Endothelial cell of umbilical vein (primary cell): Measurements from ENCODE around the gene GSG1L. TPM values are rescaled to one million over a fixed set of nuclear protein-coding genes. Genes with fewer than 3 reads are reported as not detected.

Experiments used
- BruUV-seq: library from RNA; stranded (reverse); fragments of 400-500 nt; replicated peaks from 2 replicates; lab custom pipeline; 2021; lab: Mats Ljungman, UMichigan
- CTCF ChIA-PET: fragments of 300-600, 350-600 bp; sonication (Branson Sonifier 250); formaldehyde crosslinking; loops from one replicate; lab custom pipeline; 2021; ENCODE audit warnings: antibody characterized with exemption, inconsistent platforms; lab: Charles Lee
- POLR2A ChIA-PET: fragments of 300-600, 350-600 bp; sonication (Branson Sonifier 250); formaldehyde crosslinking; loops from one replicate; lab custom pipeline; 2021; ENCODE audit warnings: antibody characterized with exemption, inconsistent platforms; lab: Charles Lee
- DNase-seq: peaks from one replicate; pipeline ENCODE4 v3.0.0-alpha.2; 2011; ENCODE audit warnings: low read depth, low spot score
- FAIRE-seq: peaks from 2 replicates; lab custom pipeline; 2011; peaks lifted over from hg19 to GRCh38; lab: Jason Lieb, UNC
- H2AFZ ChIP-seq: 2 replicates; pipeline ENCODE4 v1.6.0; 2012; ENCODE audit warnings: low read depth, low read length, control low read depth, inconsistent platforms
- H3K27ac ChIP-seq: 2 replicates; pipeline ENCODE4 v1.5.1; 2011; ENCODE audit warnings: low read depth, mild to moderate bottlenecking, control low read depth, low read length, moderate library complexity; ENCODE audit not compliant: insufficient read depth
- H3K27me3 ChIP-seq, 2 experiments: 2 replicates each; pipeline versions ENCODE4 v1.6.0 to v1.6.1; 2011; ENCODE audit warnings: low read length in 2 of 2, mixed read lengths in 1 of 2; ENCODE audit not compliant: control insufficient read depth in 2 of 2, insufficient read depth in 2 of 2
- H3K36me3 ChIP-seq, 2 experiments: 2 replicates in 1 of 2; 3 replicates in 1 of 2; pipeline ENCODE4 v1.5.1; 2011; ENCODE audit warnings: low read length in 2 of 2, mild to moderate bottlenecking in 1 of 2, moderate library complexity in 1 of 2; ENCODE audit not compliant: control insufficient read depth in 2 of 2, insufficient read depth in 2 of 2; ENCODE audit errors: extremely low read depth in 1 of 2
- H3K4me1 ChIP-seq: 3 replicates; pipeline ENCODE4 v1.5.1; 2011; ENCODE audit warnings: mild to moderate bottlenecking, low read length; ENCODE audit not compliant: control insufficient read depth, insufficient read depth; ENCODE audit errors: extremely low read depth
- H3K4me2 ChIP-seq: 2 replicates; pipeline ENCODE4 v1.6.1; 2011; ENCODE audit warnings: low read length, control low read depth, mixed read lengths; ENCODE audit not compliant: insufficient read depth
- H3K4me3 ChIP-seq, 3 experiments: fragments of 200-600 bp in 1 of 3; sonication (generic), shearing (Covaris generic) in 1 of 3; replicated peaks in 1 of 3; 2 replicates each; pipeline ENCODE4 v1.5.1; 2011 to 2016; ENCODE audit warnings: control low read depth in 3 of 3, low read length in 3 of 3, mild to moderate bottlenecking in 2 of 3, inconsistent platforms in 1 of 3, low read depth in 1 of 3, moderate library complexity in 1 of 3; ENCODE audit not compliant: insufficient read depth in 1 of 3
- H3K79me2 ChIP-seq: 2 replicates; pipeline ENCODE4 v1.6.0; 2012; ENCODE audit warnings: low read length, inconsistent platforms; ENCODE audit not compliant: control insufficient read depth, insufficient read depth
- H3K9ac ChIP-seq: replicated peaks from 2 replicates; pipeline ENCODE3; 2011; ENCODE audit warnings: low read length, control low read depth; ENCODE audit not compliant: insufficient read depth; ENCODE audit errors: extremely low read depth
- H3K9me1 ChIP-seq: replicated peaks from 3 replicates; pipeline ENCODE4 v1.6.0; 2011; ENCODE audit warnings: mild to moderate bottlenecking, low read length; ENCODE audit not compliant: control insufficient read depth, insufficient read depth; ENCODE audit errors: extremely low read depth
- H3K9me3 ChIP-seq: replicated peaks from 2 replicates; pipeline ENCODE4 v1.5.1; 2012; ENCODE audit warnings: low read length, inconsistent platforms; ENCODE audit not compliant: control insufficient read depth, insufficient read depth
- H4K20me1 ChIP-seq: replicated peaks from 2 replicates; pipeline ENCODE3; 2011; ENCODE audit warnings: mild to moderate bottlenecking, low read length; ENCODE audit not compliant: control insufficient read depth, insufficient read depth; ENCODE audit errors: extremely low read depth
- CTCF ChIP-seq, 2 donors: IDR thresholded peaks; 1 replicate in 1 of 2; 2 replicates in 1 of 2; pipeline ENCODE4 v1.5.1; 2011; ENCODE audit warnings: low read length in 2 of 2, mild to moderate bottlenecking in 2 of 2, moderate library complexity in 2 of 2, control low read depth in 1 of 2, inconsistent platforms in 1 of 2, low read depth in 1 of 2; ENCODE audit not compliant: insufficient read depth in 1 of 2; ENCODE audit errors: extremely low read depth in 1 of 2
- EZH2 ChIP-seq: IDR thresholded peaks from 2 replicates; pipeline ENCODE4 v1.6.1; 2012; ENCODE audit warnings: borderline replicate concordance, low read depth, mild to moderate bottlenecking, moderate library complexity, low read length, inconsistent platforms; ENCODE audit not compliant: severe bottlenecking
- FOS ChIP-seq: IDR thresholded peaks from 2 replicates; pipeline ENCODE4 v1.6.1; 2011; ENCODE audit warnings: mild to moderate bottlenecking, low read length, moderate library complexity, borderline replicate concordance; ENCODE audit not compliant: insufficient read depth
- GATA2 ChIP-seq: IDR thresholded peaks from 2 replicates; pipeline ENCODE4 v1.7.0; 2011; ENCODE audit warnings: low read depth, mild to moderate bottlenecking, moderate library complexity, mixed read lengths, low read length; ENCODE audit not compliant: insufficient read length, insufficient read depth
- JUN ChIP-seq: IDR thresholded peaks from 2 replicates; pipeline ENCODE4 v1.6.1; 2011; ENCODE audit warnings: borderline replicate concordance, low read depth; ENCODE audit not compliant: insufficient read length, insufficient read depth
- MAX ChIP-seq: IDR thresholded peaks from 2 replicates; pipeline ENCODE4 v1.6.1; 2011; ENCODE audit not compliant: insufficient read depth, insufficient read length
- MYC ChIP-seq: IDR thresholded peaks from one replicate; pipeline ENCODE4 v1.6.1; 2011; ENCODE audit warnings: mild to moderate bottlenecking, low read depth, low read length
- POLR2A ChIP-seq: IDR thresholded peaks from 2 replicates; pipeline ENCODE4 v1.6.1; 2012; ENCODE audit warnings: low read depth, mild to moderate bottlenecking, control low read depth, low read length
- POLR2AphosphoS5 ChIP-seq: IDR thresholded peaks from 2 replicates; pipeline ENCODE4 v1.6.1; 2012; ENCODE audit warnings: low read depth, mild to moderate bottlenecking, control low read depth, low read length, moderate library complexity; ENCODE audit not compliant: insufficient read depth
- dilution Hi-C: fragments of 300-500 bp; cut with MboI; formaldehyde crosslinking; loops from one replicate; pipeline ENCODE4 v1.15.0; 2019; ENCODE audit warnings: low sequenced_read_pairs; ENCODE audit not compliant: extremely low pct_ligation_motif_present
- intact Hi-C: fragments of 100-400 bp; cut with micrococcal nuclease; formaldehyde crosslinking; loops from one replicate; pipeline ENCODE4 v1.10.0; 2022
- polyA plus RNA-seq, 4 experiments: library from polyadenylated mRNA; depleted of rRNA in 3 of 4; stranded (reverse) in 3 of 4; unstranded in 1 of 4; fragments of >200 nt; gene quantifications; 2 replicates each; pipeline versions ENCODE4 v1.2.1 to v1.2.3, GENCODE V29; 2011 to 2012; ENCODE audit warnings: missing spikeins in 1 of 4
- total RNA-seq: library from RNA; stranded (reverse); gene quantifications from 2 replicates; pipeline ENCODE4 v1.2.3, GENCODE V29; 2021

Gene GSG1L
- total and polyA plus RNA-seq, 2 donors (not counting 3 experiments of a cell fraction or from before 2014, with no cell fraction given): 0.06 TPM; not detected in 1

GRCh38 chr16:28019218-28019617 is 44.3 kb downstream of the GSG1L start:
- no peaks in the 10 kb centered on the region for H3K79me2 ChIP-seq
- no peaks in the 10 kb centered on the region for H3K27me3 ChIP-seq
- CTCF ChIA-PET: no interaction called here
- FAIRE-seq (no peak), DNase-seq (no peak)
- H3K9ac ChIP-seq: no peak overlapping the region
- no peak overlapping the region for H3K27ac ChIP-seq
- no peak overlapping the region for H3K4me3 ChIP-seq
- no TSS peak for BruUV-seq
- POLR2A ChIA-PET: no interaction called here
- H3K4me2 ChIP-seq: no peak overlapping the region
- H3K36me3 ChIP-seq: no peaks in the 10 kb centered on the region
- H3K4me1 ChIP-seq: no peaks in the 10 kb centered on the region
- H3K9me3 ChIP-seq: no peaks in the 10 kb centered on the region
- dilution Hi-C loops: no loop called here
- no peak overlapping the region for H2AFZ ChIP-seq
- H4K20me1 ChIP-seq: no peaks in the 10 kb centered on the region
- no peaks in the 10 kb centered on the region for H3K9me1 ChIP-seq
- intact Hi-C loops: no loop called here
- no peak for TF ChIP-seq POLR2A
- TF ChIP-seq FOS: no peak
- TF ChIP-seq GATA2: no peak
- no peak for TF ChIP-seq POLR2AphosphoS5
- no peak for TF ChIP-seq JUN
- TF ChIP-seq CTCF (IDR thresholded peaks at IDR 0.05; ENCODE audit: extremely low read depth in 1 of 2, insufficient read depth in 1 of 2, low read depth in 1 of 2, low read length in 2 of 2): no peak
- TF ChIP-seq EZH2: no peak
- no peak for TF ChIP-seq MYC
- TF ChIP-seq MAX: no peak
